Nephron progenitor cell (in vitro differentiated cells): ENCODE measurements around the gene KDM5B.

ENCODE experiments used
- DNase-seq: peaks from one replicate; pipeline ENCODE4 v3.0.0; 2021
- H3K27ac Mint-ChIP-seq: 2 replicates; pipeline ENCODE4 v1.8.0; 2021; ENCODE audit warnings: mild to moderate bottlenecking, moderate library complexity, mixed read lengths
- H3K27me3 Mint-ChIP-seq: 2 replicates; pipeline ENCODE4 v1.8.0; 2021; ENCODE audit warnings: mild to moderate bottlenecking, low read depth, mixed read lengths; ENCODE audit not compliant: poor library complexity
- H3K36me3 Mint-ChIP-seq: 2 replicates; pipeline ENCODE4 v1.8.0; 2021; ENCODE audit warnings: low read depth, mixed read lengths
- H3K4me1 Mint-ChIP-seq: 2 replicates; pipeline ENCODE4 v1.8.0; 2021; ENCODE audit warnings: mixed read lengths
- H3K4me3 Mint-ChIP-seq: 2 replicates; pipeline ENCODE4 v1.8.0; 2021; ENCODE audit warnings: mild to moderate bottlenecking, moderate library complexity, mixed read lengths
- H3K9me3 Mint-ChIP-seq: 2 replicates; pipeline ENCODE4 v1.8.0; 2021; ENCODE audit warnings: mild to moderate bottlenecking, moderate library complexity, mixed read lengths
- CTCF ChIP-seq: fragments of 200-600 bp; sonication (generic); IDR thresholded peaks from 2 replicates; pipeline ENCODE4 v1.5.0; 2021; ENCODE audit warnings: antibody characterized with exemption

KDM5B gene

GRCh38 chr1:202805886-202806844 lies 2.1 kb downstream of the KDM5B start:
- H3K27me3 Mint-ChIP-seq = peaks cover 26% of the 10 kb centered on the region
- peaks cover 58% of the 10 kb centered on the region for H3K4me1 Mint-ChIP-seq
- TF ChIP-seq CTCF = no peak
- no peak for DNase-seq
- peaks cover 21% of the 10 kb centered on the region for H3K36me3 Mint-ChIP-seq
- H3K9me3 Mint-ChIP-seq = no peaks in the 10 kb centered on the region
- peak overlapping the region; percentile 90 for H3K4me3 Mint-ChIP-seq
- peak overlapping the region; percentile 99 for H3K27ac Mint-ChIP-seq

- Mint-ChIP-seq H3K36me3 (peaks cover 33% of the 10 kb centered on the region), H3K4me3 (peak overlapping the region; percentile 90), H3K4me1 (peaks cover 43% of the 10 kb centered on the region), H3K27ac (peak overlapping the region; percentile 29), H3K9me3 (peaks cover 4% of the 10 kb centered on the region), H3K27me3 (peaks cover 13% of the 10 kb centered on the region)
- no peak for DNase-seq
- no peak for TF ChIP-seq CTCF
These were observed 4.1 kb downstream of the KDM5B start for GRCh38 chr1:202804126-202804525.

- peaks cover 5% of the 10 kb centered on the region for H3K27me3 Mint-ChIP-seq
- no peak for DNase-seq
- no peak for TF ChIP-seq CTCF
- peaks cover 35% of the 10 kb centered on the region for H3K4me1 Mint-ChIP-seq
- peak overlapping the region; percentile 45 for H3K27ac Mint-ChIP-seq
- no peak overlapping the region for H3K4me3 Mint-ChIP-seq
- H3K9me3 Mint-ChIP-seq = peaks cover 4% of the 10 kb centered on the region
- peaks cover 33% of the 10 kb centered on the region for H3K36me3 Mint-ChIP-seq
These were observed 5.0 kb downstream of the KDM5B start for GRCh38 chr1:202802998-202803932.

GRCh38 chr1:202802034-202802433 lies 6.2 kb downstream of the KDM5B start:
- DNase-seq = no peak
- peaks cover 4% of the 10 kb centered on the region for H3K9me3 Mint-ChIP-seq
- peaks cover 44% of the 10 kb centered on the region for H3K4me1 Mint-ChIP-seq
- peaks cover 5% of the 10 kb centered on the region for H3K27me3 Mint-ChIP-seq
- no peak overlapping the region for H3K27ac Mint-ChIP-seq
- TF ChIP-seq CTCF = no peak
- peaks cover 40% of the 10 kb centered on the region for H3K36me3 Mint-ChIP-seq
- no peak overlapping the region for H3K4me3 Mint-ChIP-seq

- Mint-ChIP-seq H3K4me3 (no peak overlapping the region), H3K9me3 (peaks cover 4% of the 10 kb centered on the region), H3K27ac (no peak overlapping the region), H3K27me3 (peaks cover 2% of the 10 kb centered on the region), H3K4me1 (peaks cover 51% of the 10 kb centered on the region), H3K36me3 (peaks cover 46% of the 10 kb centered on the region)
- DNase-seq = no peak
- no peak for TF ChIP-seq CTCF
These were observed 7.0 kb downstream of the KDM5B start for GRCh38 chr1:202801175-202801574.
